GM23338 (cell line): ENCODE measurements around the gene DHRS7B. TPM values are rescaled to one million over a fixed set of nuclear protein-coding genes. Genes with fewer than 3 reads are reported as not detected.

Experiments
- ATAC-seq: fragments of 200-7000 bp; cut with Tn5 transposase; 3 replicates; pipeline ENCODE4 v1.9.1; 2020
- DNase-seq: peaks from one replicate; pipeline ENCODE4 v3.0.0-alpha.2; 2015; ENCODE audit warnings: low spot score
- H2AFZ ChIP-seq: fragments of 200-600 bp; sonication (generic); 2 replicates; pipeline ENCODE4 v1.8.0; 2016; ENCODE audit warnings: antibody characterized with exemption, mild to moderate bottlenecking, moderate library complexity
- H3F3A ChIP-seq: fragments of 200-600 bp; sonication (generic); replicated peaks from 2 replicates; pipeline ENCODE4 v1.8.0; 2017; ENCODE audit warnings: antibody characterized with exemption, mixed run types, low read depth
- H3K27ac ChIP-seq: fragments of 200-600 bp; sonication (generic); 2 replicates; pipeline ENCODE4 v1.6.1; 2016; ENCODE audit warnings: low read depth
- H3K27me3 ChIP-seq: fragments of 200-600 bp; sonication (generic); 2 replicates; pipeline ENCODE4 v1.8.0; 2016; ENCODE audit warnings: mild to moderate bottlenecking, mixed run types, moderate library complexity; ENCODE audit not compliant: insufficient read depth
- H3K36me3 ChIP-seq: fragments of 200-600 bp; sonication (generic); 2 replicates; pipeline ENCODE4 v1.8.0; 2016; ENCODE audit warnings: mild to moderate bottlenecking; ENCODE audit not compliant: insufficient read depth
- H3K4me1 ChIP-seq: fragments of 200-600 bp; sonication (generic); 2 replicates; pipeline ENCODE4 v1.8.0; 2016; ENCODE audit warnings: mild to moderate bottlenecking, moderate library complexity; ENCODE audit not compliant: insufficient read depth
- H3K4me2 ChIP-seq: fragments of 200-600 bp; sonication (generic); 2 replicates; pipeline ENCODE4 v1.7.1; 2017; ENCODE audit warnings: mixed run types
- H3K4me3 ChIP-seq: fragments of 200-600 bp; sonication (generic); 2 replicates; pipeline ENCODE4 v1.6.1; 2016; ENCODE audit warnings: mixed run types
- H3K79me2 ChIP-seq: fragments of 200-600 bp; sonication (generic); replicated peaks from 2 replicates; pipeline ENCODE4 v1.8.0; 2017; ENCODE audit warnings: mild to moderate bottlenecking; ENCODE audit not compliant: insufficient read depth
- H3K9me2 ChIP-seq: fragments of 200-600 bp; sonication (generic); 2 replicates; pipeline ENCODE4 v1.8.0; 2017; ENCODE audit not compliant: insufficient read depth
- H4K20me1 ChIP-seq: fragments of 200-600 bp; sonication (generic); replicated peaks from 2 replicates; pipeline ENCODE4 v1.8.0; 2017; ENCODE audit warnings: mild to moderate bottlenecking; ENCODE audit not compliant: insufficient read depth
- H3K27ac Mint-ChIP-seq: 2 replicates; pipeline ENCODE4 v1.8.0; 2020; ENCODE audit warnings: inconsistent platforms, mild to moderate bottlenecking, moderate library complexity, mixed read lengths
- H3K27me3 Mint-ChIP-seq: 3 replicates; pipeline ENCODE4 v1.8.0; 2022; ENCODE audit warnings: low read depth, mild to moderate bottlenecking, moderate library complexity, mixed read lengths, inconsistent platforms; ENCODE audit not compliant: insufficient read depth, poor library complexity
- H3K36me3 Mint-ChIP-seq: 3 replicates; pipeline ENCODE4 v1.8.0; 2021; ENCODE audit warnings: low read depth, mild to moderate bottlenecking, inconsistent platforms, moderate library complexity, mixed read lengths
- H3K4me1 Mint-ChIP-seq: 3 replicates; pipeline ENCODE4 v1.8.0; 2020; ENCODE audit warnings: mild to moderate bottlenecking, inconsistent platforms, mixed read lengths
- H3K4me3 Mint-ChIP-seq: 3 replicates; pipeline ENCODE4 v1.8.0; 2021; ENCODE audit warnings: moderate library complexity, mild to moderate bottlenecking, inconsistent platforms, mixed read lengths
- H3K9me3 Mint-ChIP-seq: 3 replicates; pipeline ENCODE4 v1.8.0; 2020; ENCODE audit warnings: moderate library complexity, mild to moderate bottlenecking, inconsistent platforms, mixed read lengths
- CREB1 ChIP-seq: fragments of 250-450 bp; sonication (Bioruptor Pico); IDR thresholded peaks from 2 replicates; pipeline ENCODE4 v1.5.0; 2020; ENCODE audit warnings: low read depth, mild to moderate bottlenecking, moderate library complexity
- EZH2 ChIP-seq: fragments of 200-600 bp; sonication (generic); IDR thresholded peaks from one replicate; pipeline ENCODE4 v1.8.0; 2017; ENCODE audit warnings: antibody characterized with exemption, mild to moderate bottlenecking, low read depth; ENCODE audit not compliant: unreplicated experiment
- EZH2phosphoT487 ChIP-seq: fragments of 200-600 bp; sonication (generic); IDR thresholded peaks from one replicate; pipeline ENCODE4 v1.8.1; 2018; ENCODE audit warnings: antibody characterized with exemption; ENCODE audit not compliant: unreplicated experiment
- JUNB ChIP-seq: IDR thresholded peaks from one replicate; pipeline ENCODE4 v1.6.1; 2016; ENCODE audit warnings: antibody characterized with exemption; ENCODE audit not compliant: unreplicated experiment
- NANOG ChIP-seq: IDR thresholded peaks from 2 replicates; pipeline ENCODE4 v1.6.1; 2016; ENCODE audit warnings: antibody characterized with exemption, borderline replicate concordance
- POLR2AphosphoS5 ChIP-seq: IDR thresholded peaks from 2 replicates; pipeline ENCODE4 v1.6.1; 2016; ENCODE audit warnings: antibody characterized with exemption, low read depth
- STAT1 ChIP-seq: IDR thresholded peaks from one replicate; pipeline ENCODE4 v1.6.1; 2016; ENCODE audit warnings: antibody characterized with exemption; ENCODE audit not compliant: unreplicated experiment
- ZNF114 ChIP-seq: fragments of 250-450 bp; sonication (Bioruptor Pico); IDR thresholded peaks from 2 replicates; pipeline ENCODE4 v1.5.0; 2020; ENCODE audit warnings: mild to moderate bottlenecking, moderate library complexity
- ZNF331 ChIP-seq: fragments of 250-450 bp; sonication (Bioruptor Pico); IDR thresholded peaks from 2 replicates; pipeline ENCODE4 v1.5.0; 2020; ENCODE audit warnings: low read depth, mild to moderate bottlenecking, moderate library complexity
- polyA plus RNA-seq: library from polyadenylated mRNA; unstranded; fragments of >200 nt; fragmentation: Nextera tagmentation; extraction: Ambion mirVana; gene quantifications from 2 replicates; pipeline ENCODE4 v1.2.1, GENCODE V29; 2016
- total RNA-seq: library from RNA; depleted of rRNA; stranded (reverse); fragments of >200 nt; shearing (Covaris generic); gene quantifications from 2 replicates; pipeline ENCODE4 v1.2.3, GENCODE V29; 2014
- TF ChIP-seq, protein P1 (sequence below): fragments of 250-450 bp; sonication (Bioruptor Pico); IDR thresholded peaks from 2 replicates; pipeline ENCODE4 v1.5.0; 2020; ENCODE audit warnings: mild to moderate bottlenecking, moderate library complexity
- TF ChIP-seq, protein P2 (sequence below): IDR thresholded peaks from one replicate; pipeline ENCODE4 v1.6.1; 2018; ENCODE audit warnings: antibody characterized with exemption; ENCODE audit not compliant: unreplicated experiment
- TF ChIP-seq, protein P3 (sequence below): IDR thresholded peaks from 2 replicates; pipeline ENCODE4 v1.6.1; 2016; ENCODE audit warnings: antibody characterized with exemption
- TF ChIP-seq, protein P4 (sequence below), 2 experiments: fragments of 200-600 bp in 1 of 2; sonication (generic) in 1 of 2; conservative IDR thresholded peaks; 2 replicates each; pipeline versions ENCODE4 v1.5.1 to v1.6.1; 2016 to 2017; ENCODE audit warnings: antibody characterized with exemption in 2 of 2, low read depth in 2 of 2, mild to moderate bottlenecking in 2 of 2, moderate library complexity in 1 of 2

Gene DHRS7B
- total and polyA plus RNA-seq, 2 experiments from 2014 or later: 26.6 to 27.9 TPM

DNA sequence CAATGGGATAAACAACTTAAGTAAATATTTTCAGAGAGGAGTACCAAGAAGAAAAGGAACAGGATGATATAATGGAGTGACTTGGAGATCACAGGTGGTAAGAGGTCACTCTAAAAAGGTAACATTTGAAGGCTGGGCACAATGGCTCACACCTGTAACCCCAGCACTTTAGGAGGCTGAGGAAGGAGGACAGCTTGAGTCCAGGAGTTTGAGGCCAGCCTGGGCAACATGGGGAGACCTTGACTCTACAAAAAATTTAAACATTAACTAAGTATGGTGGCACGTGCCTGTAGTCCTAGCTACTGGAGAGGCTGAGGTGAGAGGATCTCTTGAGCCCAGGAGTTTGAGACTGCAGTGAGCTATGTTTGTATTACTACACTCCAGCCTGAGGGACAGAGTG is 90.6 kb downstream of the DHRS7B start:
- peaks cover 25% of the 10 kb centered on the region for H3K4me1 Mint-ChIP-seq
- Histone ChIP-seq H3K4me1 (peaks cover 12% of the 10 kb centered on the region), H3K27ac (no peak overlapping the region), H3K79me2 (peaks cover 27% of the 10 kb centered on the region), H2AFZ (no peak overlapping the region), H3K27me3 (no peaks in the 10 kb centered on the region), H3F3A (peaks cover 6% of the 10 kb centered on the region), H4K20me1 (peaks cover 19% of the 10 kb centered on the region), H3K36me3 (no peaks in the 10 kb centered on the region), H3K4me3 (no peak overlapping the region), H3K4me2 (no peak overlapping the region), H3K9me2 (no peaks in the 10 kb centered on the region)
- H3K36me3 Mint-ChIP-seq: peaks cover 10% of the 10 kb centered on the region; the same call in 2 of the 3 replicates
- peaks cover 7% of the 10 kb centered on the region for H3K27me3 Mint-ChIP-seq
- H3K27ac Mint-ChIP-seq: no peak overlapping the region
- no peaks in the 10 kb centered on the region; the same call in 2 of the 3 replicates for H3K9me3 Mint-ChIP-seq
- no peak for TF ChIP-seq ZNF114 (CRISPR knock-in tag)
- TF ChIP-seq NANOG: no peak
- no peak for TF ChIP-seq POLR2AphosphoS5
- no peak for TF ChIP-seq CREB1 (CRISPR knock-in tag)
- no peak for TF ChIP-seq EZH2
- TF ChIP-seq STAT1: no peak
- TF ChIP-seq, protein P1, sequence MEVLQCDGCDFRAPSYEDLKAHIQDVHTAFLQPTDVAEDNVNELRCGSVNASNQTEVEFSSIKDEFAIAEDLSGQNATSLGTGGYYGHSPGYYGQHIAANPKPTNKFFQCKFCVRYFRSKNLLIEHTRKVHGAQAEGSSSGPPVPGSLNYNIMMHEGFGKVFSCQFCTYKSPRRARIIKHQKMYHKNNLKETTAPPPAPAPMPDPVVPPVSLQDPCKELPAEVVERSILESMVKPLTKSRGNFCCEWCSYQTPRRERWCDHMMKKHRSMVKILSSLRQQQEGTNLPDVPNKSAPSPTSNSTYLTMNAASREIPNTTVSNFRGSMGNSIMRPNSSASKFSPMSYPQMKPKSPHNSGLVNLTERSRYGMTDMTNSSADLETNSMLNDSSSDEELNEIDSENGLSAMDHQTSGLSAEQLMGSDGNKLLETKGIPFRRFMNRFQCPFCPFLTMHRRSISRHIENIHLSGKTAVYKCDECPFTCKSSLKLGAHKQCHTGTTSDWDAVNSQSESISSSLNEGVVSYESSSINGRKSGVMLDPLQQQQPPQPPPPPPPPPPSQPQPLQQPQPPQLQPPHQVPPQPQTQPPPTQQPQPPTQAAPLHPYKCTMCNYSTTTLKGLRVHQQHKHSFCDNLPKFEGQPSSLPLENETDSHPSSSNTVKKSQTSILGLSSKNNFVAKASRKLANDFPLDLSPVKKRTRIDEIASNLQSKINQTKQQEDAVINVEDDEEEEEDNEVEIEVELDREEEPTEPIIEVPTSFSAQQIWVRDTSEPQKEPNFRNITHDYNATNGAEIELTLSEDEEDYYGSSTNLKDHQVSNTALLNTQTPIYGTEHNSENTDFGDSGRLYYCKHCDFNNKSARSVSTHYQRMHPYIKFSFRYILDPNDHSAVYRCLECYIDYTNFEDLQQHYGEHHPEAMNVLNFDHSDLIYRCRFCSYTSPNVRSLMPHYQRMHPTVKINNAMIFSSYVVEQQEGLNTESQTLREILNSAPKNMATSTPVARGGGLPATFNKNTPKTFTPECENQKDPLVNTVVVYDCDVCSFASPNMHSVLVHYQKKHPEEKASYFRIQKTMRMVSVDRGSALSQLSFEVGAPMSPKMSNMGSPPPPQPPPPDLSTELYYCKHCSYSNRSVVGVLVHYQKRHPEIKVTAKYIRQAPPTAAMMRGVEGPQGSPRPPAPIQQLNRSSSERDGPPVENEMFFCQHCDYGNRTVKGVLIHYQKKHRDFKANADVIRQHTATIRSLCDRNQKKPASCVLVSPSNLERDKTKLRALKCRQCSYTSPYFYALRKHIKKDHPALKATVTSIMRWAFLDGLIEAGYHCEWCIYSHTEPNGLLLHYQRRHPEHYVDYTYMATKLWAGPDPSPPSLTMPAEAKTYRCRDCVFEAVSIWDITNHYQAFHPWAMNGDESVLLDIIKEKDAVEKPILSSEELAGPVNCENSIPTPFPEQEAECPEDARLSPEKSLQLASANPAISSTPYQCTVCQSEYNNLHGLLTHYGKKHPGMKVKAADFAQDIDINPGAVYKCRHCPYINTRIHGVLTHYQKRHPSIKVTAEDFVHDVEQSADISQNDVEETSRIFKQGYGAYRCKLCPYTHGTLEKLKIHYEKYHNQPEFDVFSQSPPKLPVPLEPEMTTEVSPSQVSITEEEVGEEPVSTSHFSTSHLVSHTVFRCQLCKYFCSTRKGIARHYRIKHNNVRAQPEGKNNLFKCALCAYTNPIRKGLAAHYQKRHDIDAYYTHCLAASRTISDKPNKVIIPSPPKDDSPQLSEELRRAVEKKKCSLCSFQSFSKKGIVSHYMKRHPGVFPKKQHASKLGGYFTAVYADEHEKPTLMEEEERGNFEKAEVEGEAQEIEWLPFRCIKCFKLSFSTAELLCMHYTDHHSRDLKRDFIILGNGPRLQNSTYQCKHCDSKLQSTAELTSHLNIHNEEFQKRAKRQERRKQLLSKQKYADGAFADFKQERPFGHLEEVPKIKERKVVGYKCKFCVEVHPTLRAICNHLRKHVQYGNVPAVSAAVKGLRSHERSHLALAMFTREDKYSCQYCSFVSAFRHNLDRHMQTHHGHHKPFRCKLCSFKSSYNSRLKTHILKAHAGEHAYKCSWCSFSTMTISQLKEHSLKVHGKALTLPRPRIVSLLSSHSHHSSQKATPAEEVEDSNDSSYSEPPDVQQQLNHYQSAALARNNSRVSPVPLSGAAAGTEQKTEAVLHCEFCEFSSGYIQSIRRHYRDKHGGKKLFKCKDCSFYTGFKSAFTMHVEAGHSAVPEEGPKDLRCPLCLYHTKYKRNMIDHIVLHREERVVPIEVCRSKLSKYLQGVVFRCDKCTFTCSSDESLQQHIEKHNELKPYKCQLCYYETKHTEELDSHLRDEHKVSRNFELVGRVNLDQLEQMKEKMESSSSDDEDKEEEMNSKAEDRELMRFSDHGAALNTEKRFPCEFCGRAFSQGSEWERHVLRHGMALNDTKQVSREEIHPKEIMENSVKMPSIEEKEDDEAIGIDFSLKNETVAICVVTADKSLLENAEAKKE (CRISPR knock-in tag): no peak
- TF ChIP-seq, protein P2, sequence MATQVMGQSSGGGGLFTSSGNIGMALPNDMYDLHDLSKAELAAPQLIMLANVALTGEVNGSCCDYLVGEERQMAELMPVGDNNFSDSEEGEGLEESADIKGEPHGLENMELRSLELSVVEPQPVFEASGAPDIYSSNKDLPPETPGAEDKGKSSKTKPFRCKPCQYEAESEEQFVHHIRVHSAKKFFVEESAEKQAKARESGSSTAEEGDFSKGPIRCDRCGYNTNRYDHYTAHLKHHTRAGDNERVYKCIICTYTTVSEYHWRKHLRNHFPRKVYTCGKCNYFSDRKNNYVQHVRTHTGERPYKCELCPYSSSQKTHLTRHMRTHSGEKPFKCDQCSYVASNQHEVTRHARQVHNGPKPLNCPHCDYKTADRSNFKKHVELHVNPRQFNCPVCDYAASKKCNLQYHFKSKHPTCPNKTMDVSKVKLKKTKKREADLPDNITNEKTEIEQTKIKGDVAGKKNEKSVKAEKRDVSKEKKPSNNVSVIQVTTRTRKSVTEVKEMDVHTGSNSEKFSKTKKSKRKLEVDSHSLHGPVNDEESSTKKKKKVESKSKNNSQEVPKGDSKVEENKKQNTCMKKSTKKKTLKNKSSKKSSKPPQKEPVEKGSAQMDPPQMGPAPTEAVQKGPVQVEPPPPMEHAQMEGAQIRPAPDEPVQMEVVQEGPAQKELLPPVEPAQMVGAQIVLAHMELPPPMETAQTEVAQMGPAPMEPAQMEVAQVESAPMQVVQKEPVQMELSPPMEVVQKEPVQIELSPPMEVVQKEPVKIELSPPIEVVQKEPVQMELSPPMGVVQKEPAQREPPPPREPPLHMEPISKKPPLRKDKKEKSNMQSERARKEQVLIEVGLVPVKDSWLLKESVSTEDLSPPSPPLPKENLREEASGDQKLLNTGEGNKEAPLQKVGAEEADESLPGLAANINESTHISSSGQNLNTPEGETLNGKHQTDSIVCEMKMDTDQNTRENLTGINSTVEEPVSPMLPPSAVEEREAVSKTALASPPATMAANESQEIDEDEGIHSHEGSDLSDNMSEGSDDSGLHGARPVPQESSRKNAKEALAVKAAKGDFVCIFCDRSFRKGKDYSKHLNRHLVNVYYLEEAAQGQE: no peak
- TF ChIP-seq, protein P3, sequence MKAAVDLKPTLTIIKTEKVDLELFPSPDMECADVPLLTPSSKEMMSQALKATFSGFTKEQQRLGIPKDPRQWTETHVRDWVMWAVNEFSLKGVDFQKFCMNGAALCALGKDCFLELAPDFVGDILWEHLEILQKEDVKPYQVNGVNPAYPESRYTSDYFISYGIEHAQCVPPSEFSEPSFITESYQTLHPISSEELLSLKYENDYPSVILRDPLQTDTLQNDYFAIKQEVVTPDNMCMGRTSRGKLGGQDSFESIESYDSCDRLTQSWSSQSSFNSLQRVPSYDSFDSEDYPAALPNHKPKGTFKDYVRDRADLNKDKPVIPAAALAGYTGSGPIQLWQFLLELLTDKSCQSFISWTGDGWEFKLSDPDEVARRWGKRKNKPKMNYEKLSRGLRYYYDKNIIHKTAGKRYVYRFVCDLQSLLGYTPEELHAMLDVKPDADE: no peak
- no peak for TF ChIP-seq ZNF331 (CRISPR knock-in tag)
- TF ChIP-seq, protein P4, sequence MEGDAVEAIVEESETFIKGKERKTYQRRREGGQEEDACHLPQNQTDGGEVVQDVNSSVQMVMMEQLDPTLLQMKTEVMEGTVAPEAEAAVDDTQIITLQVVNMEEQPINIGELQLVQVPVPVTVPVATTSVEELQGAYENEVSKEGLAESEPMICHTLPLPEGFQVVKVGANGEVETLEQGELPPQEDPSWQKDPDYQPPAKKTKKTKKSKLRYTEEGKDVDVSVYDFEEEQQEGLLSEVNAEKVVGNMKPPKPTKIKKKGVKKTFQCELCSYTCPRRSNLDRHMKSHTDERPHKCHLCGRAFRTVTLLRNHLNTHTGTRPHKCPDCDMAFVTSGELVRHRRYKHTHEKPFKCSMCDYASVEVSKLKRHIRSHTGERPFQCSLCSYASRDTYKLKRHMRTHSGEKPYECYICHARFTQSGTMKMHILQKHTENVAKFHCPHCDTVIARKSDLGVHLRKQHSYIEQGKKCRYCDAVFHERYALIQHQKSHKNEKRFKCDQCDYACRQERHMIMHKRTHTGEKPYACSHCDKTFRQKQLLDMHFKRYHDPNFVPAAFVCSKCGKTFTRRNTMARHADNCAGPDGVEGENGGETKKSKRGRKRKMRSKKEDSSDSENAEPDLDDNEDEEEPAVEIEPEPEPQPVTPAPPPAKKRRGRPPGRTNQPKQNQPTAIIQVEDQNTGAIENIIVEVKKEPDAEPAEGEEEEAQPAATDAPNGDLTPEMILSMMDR (conservative IDR thresholded peaks at IDR 0.05; ENCODE audit: low read depth in 2 of 2): no peak
- no peak for TF ChIP-seq EZH2phosphoT487
- no peak for TF ChIP-seq JUNB
- no peak for DNase-seq
- H3K4me3 Mint-ChIP-seq: no peak overlapping the region
- no peak for ATAC-seq
